ENCODE measurements around the gene RASSF4. TPM values are rescaled to one million over a fixed set of nuclear protein-coding genes. Genes with fewer than 3 reads are reported as not detected.

The RASSF4 gene
- total RNA-seq, 4 donors from 2014 or later: 27.6 to 41.5 (median 32.7) TPM

DNA sequence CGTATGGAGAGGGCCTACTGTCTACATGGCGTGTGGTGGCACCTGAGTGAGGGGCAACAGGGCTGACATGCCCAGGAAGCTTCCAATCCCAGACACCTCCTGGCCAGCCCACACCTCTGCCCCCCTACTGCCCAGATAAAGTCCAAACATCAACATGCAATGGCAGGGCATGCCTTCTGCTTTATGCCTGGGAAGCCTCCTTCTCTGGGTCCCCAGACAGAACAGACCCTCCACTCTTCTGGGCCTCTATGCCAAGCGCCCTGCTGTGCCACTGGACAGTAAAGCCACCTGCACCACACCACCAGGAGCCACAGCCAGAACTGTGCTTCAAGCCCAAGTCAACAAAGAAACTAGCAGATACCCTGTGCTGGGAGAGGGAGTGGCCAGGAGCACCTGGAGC, 36.0 kb upstream of the RASSF4 start:
- Histone ChIP-seq H3K27me3 (no peaks in the 10 kb centered on the region), H3K27ac (replicated peaks in 1 of 4) (no peak overlapping the region), H3K9me3 (no peaks in the 10 kb centered on the region), H3K4me1 (peaks cover 0 to 9% (median 0%) of the 10 kb centered on the region in 4 donors), H3K4me3 (no peak overlapping the region), H3K36me3 (no peaks in the 10 kb centered on the region)
- TF ChIP-seq EP300 (IDR thresholded peaks at IDR 0.05) (no peak), POLR2A (IDR thresholded peaks at IDR 0.05; ENCODE audit: low read depth) (no peak), POLR2AphosphoS5 (IDR thresholded peaks at IDR 0.05) (no peak)
- TF ChIP-seq, protein P1, sequence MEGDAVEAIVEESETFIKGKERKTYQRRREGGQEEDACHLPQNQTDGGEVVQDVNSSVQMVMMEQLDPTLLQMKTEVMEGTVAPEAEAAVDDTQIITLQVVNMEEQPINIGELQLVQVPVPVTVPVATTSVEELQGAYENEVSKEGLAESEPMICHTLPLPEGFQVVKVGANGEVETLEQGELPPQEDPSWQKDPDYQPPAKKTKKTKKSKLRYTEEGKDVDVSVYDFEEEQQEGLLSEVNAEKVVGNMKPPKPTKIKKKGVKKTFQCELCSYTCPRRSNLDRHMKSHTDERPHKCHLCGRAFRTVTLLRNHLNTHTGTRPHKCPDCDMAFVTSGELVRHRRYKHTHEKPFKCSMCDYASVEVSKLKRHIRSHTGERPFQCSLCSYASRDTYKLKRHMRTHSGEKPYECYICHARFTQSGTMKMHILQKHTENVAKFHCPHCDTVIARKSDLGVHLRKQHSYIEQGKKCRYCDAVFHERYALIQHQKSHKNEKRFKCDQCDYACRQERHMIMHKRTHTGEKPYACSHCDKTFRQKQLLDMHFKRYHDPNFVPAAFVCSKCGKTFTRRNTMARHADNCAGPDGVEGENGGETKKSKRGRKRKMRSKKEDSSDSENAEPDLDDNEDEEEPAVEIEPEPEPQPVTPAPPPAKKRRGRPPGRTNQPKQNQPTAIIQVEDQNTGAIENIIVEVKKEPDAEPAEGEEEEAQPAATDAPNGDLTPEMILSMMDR (IDR thresholded peaks at IDR 0.05): no peak
- WGBS: 94% methylated on average over 3 of the region's 3 CpGs
- intact Hi-C loops (cut with DNase I): no loop called here
- DNase-seq (ENCODE audit: extremely low spot score): no peak

DNA sequence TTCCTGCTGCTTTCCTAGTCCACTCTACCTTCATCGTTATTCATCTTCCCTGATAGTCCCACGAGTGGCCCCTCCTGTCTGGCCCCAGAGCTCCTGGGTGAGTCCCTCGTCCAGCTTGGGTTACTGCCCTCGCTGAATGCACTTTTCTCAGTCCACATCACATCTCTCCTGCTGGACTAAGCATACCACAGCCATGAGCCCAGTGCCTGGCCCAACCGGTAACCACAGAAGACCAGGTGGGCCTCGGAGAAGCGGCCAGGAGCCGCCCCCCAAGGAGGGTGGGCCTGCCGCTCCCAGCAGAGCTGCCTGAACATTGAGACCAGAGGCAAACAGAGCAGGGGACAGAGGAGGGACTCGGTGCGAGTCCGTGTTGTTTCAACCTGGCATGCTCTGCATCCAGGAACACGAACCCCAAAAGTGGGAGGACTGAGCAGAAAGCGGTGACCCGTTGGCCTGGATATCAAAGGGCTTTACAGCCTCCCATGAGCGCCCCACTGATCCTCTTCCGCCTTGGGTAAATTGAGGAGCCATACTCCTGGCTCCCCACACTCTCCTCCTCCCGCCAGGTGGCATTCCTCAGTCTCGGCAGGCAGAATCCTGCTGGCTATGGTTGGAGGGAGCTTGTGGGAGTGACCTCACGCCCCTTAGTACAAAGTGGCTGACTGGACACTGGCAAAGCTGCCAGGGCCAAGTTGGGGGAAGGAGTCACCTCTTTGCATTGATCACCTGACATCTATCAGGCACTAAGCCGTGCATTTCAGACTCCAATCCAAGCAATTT, 35.2 kb upstream of the RASSF4 start:
- Histone ChIP-seq H3K4me1 (peaks cover 0 to 9% (median 0%) of the 10 kb centered on the region in 4 donors), H3K27ac (replicated peaks in 1 of 4) (no peak overlapping the region), H3K9me3 (no peaks in the 10 kb centered on the region), H3K4me3 (no peak overlapping the region), H3K36me3 (no peaks in the 10 kb centered on the region), H3K27me3 (no peaks in the 10 kb centered on the region)
- no peak for DNase-seq (ENCODE audit: extremely low spot score)
- WGBS: 89% methylated on average over 21 of the region's 21 CpGs
- TF ChIP-seq EP300 (IDR thresholded peaks at IDR 0.05) (no peak), POLR2A (IDR thresholded peaks at IDR 0.05; ENCODE audit: low read depth) (no peak), POLR2AphosphoS5 (IDR thresholded peaks at IDR 0.05) (no peak)
- TF ChIP-seq, protein P1 (IDR thresholded peaks at IDR 0.05): no peak
- intact Hi-C loops (cut with DNase I): no loop called here

GRCh38 chr10:44925224-44925623, 34.4 kb upstream of the RASSF4 start:
- H3K27ac ChIP-seq (replicated peaks in 1 of 4): no peak overlapping the region
- TF ChIP-seq POLR2A (IDR thresholded peaks at IDR 0.05; ENCODE audit: low read depth): no peak
- no peak for TF ChIP-seq EP300 (IDR thresholded peaks at IDR 0.05)
- TF ChIP-seq, protein P1 (IDR thresholded peaks at IDR 0.05): no peak
- TF ChIP-seq POLR2AphosphoS5 (IDR thresholded peaks at IDR 0.05): no peak
- no peak for DNase-seq (ENCODE audit: extremely low spot score)
- no peaks in the 10 kb centered on the region for H3K9me3 ChIP-seq
- no peaks in the 10 kb centered on the region for H3K36me3 ChIP-seq
- 58% methylated on average over 7 of the region's 7 CpGs for WGBS
- peaks cover 0 to 9% (median 0%) of the 10 kb centered on the region in 4 donors for H3K4me1 ChIP-seq
- H3K27me3 ChIP-seq: no peaks in the 10 kb centered on the region
- intact Hi-C loops (cut with DNase I): no loop called here
- H3K4me3 ChIP-seq: no peak overlapping the region

- H3K27ac ChIP-seq (replicated peaks in 1 of 4): no peak overlapping the region
- no peaks in the 10 kb centered on the region for H3K9me3 ChIP-seq
- DNase-seq (ENCODE audit: extremely low spot score): no peak
- TF ChIP-seq, protein P1 (IDR thresholded peaks at IDR 0.05): no peak
- TF ChIP-seq POLR2AphosphoS5 (IDR thresholded peaks at IDR 0.05) (no peak), EP300 (IDR thresholded peaks at IDR 0.05) (no peak), POLR2A (IDR thresholded peaks at IDR 0.05; ENCODE audit: low read depth) (no peak)
- peaks cover 0 to 9% (median 0%) of the 10 kb centered on the region in 4 donors for H3K4me1 ChIP-seq
- WGBS: 91% methylated on average over 16 of the region's 16 CpGs
- no peak overlapping the region for H3K4me3 ChIP-seq
- intact Hi-C loops (cut with DNase I): no loop called here
- no peaks in the 10 kb centered on the region for H3K27me3 ChIP-seq
- H3K36me3 ChIP-seq: no peaks in the 10 kb centered on the region
Measured at GRCh38 chr10:44925811-44926750, 33.5 kb upstream of the RASSF4 start.
